ENCODE data around the gene DBF4B. TPM values are rescaled to one million over a fixed set of nuclear protein-coding genes. Genes with fewer than 3 reads are reported as not detected.

The DBF4B gene
- total RNA-seq, 3 donors from 2014 or later (not counting 1 experiment from before 2014, with no cell fraction given): 3.0 to 4.1 (median 4.1) TPM

DNA sequence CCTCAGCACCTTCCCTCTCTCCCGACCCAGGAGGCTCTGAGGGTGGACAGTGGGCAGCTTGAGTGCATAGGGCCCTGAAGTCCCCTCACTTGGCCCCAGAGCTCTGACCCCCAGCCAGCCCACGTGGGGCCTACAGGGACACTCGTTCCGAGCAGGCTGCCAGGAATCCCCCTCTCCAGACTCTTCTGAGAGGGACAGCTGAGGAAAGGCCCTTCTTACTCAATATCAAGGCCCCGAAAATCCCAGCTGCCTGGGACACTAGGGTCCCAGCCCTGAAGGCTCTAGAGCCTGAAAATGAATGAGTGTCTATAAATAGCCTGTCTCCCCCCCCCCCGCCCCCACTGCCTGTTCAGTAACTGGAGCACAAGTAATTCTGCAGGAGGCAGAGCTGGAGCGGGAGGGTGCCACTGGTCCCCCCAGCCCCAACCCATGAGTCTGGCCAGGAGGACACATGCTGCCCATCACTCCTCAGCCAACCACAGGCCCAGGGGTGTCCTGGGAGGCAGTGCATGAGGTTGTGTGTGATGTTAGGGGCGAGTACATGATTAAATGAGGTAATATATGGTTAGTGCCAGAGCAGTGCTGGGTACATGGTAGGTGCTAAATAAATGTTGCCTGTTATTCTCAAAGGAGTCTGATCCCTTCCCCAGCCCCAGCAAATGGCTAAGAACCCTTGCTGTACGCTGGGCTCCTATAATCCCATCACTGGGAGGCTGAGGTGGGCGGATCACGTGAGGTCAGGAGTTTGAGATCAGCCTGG, 61.9 kb downstream of the DBF4B start:
- H3K4me1 Mint-ChIP-seq: peaks cover 0 to 7% of the 10 kb centered on the region in 2 donors
- intact Hi-C loops (cut with micrococcal nuclease): no loop called here
- no peaks in the 10 kb centered on the region for H3K9me3 ChIP-seq (ENCODE audit: control insufficient read depth, insufficient read depth, low read length)
- no peaks in the 10 kb centered on the region for H3K9me3 Mint-ChIP-seq
- no peaks in the 10 kb centered on the region for H3K36me3 Mint-ChIP-seq
- H3K27ac Mint-ChIP-seq: no peak overlapping the region
- no peak overlapping the region for H3K4me3 ChIP-seq (ENCODE audit: low read length)
- no peaks in the 10 kb centered on the region for H3K27me3 ChIP-seq (ENCODE audit: control insufficient read depth, insufficient read depth, low read length)
- H3K27ac ChIP-seq (ENCODE audit: low read length): no peak overlapping the region
- H3K4me3 Mint-ChIP-seq: no peak overlapping the region
- DNase-seq: no peak
- H3K4me1 ChIP-seq (ENCODE audit: control insufficient read depth, insufficient read depth, low read length): peaks cover 18% of the 10 kb centered on the region
- ATAC-seq: no peak
- H3K36me3 ChIP-seq (ENCODE audit: control insufficient read depth, insufficient read depth, low read length): no peaks in the 10 kb centered on the region
- WGBS (ENCODE audit: insufficient coverage): 80% methylated on average over 9 of the region's 11 CpGs
- no peaks in the 10 kb centered on the region for H3K27me3 Mint-ChIP-seq (ENCODE audit: low read depth in 2 of 2)
- TF ChIP-seq, protein P1, sequence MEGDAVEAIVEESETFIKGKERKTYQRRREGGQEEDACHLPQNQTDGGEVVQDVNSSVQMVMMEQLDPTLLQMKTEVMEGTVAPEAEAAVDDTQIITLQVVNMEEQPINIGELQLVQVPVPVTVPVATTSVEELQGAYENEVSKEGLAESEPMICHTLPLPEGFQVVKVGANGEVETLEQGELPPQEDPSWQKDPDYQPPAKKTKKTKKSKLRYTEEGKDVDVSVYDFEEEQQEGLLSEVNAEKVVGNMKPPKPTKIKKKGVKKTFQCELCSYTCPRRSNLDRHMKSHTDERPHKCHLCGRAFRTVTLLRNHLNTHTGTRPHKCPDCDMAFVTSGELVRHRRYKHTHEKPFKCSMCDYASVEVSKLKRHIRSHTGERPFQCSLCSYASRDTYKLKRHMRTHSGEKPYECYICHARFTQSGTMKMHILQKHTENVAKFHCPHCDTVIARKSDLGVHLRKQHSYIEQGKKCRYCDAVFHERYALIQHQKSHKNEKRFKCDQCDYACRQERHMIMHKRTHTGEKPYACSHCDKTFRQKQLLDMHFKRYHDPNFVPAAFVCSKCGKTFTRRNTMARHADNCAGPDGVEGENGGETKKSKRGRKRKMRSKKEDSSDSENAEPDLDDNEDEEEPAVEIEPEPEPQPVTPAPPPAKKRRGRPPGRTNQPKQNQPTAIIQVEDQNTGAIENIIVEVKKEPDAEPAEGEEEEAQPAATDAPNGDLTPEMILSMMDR (IDR thresholded peaks at IDR 0.05): no peak

DNA sequence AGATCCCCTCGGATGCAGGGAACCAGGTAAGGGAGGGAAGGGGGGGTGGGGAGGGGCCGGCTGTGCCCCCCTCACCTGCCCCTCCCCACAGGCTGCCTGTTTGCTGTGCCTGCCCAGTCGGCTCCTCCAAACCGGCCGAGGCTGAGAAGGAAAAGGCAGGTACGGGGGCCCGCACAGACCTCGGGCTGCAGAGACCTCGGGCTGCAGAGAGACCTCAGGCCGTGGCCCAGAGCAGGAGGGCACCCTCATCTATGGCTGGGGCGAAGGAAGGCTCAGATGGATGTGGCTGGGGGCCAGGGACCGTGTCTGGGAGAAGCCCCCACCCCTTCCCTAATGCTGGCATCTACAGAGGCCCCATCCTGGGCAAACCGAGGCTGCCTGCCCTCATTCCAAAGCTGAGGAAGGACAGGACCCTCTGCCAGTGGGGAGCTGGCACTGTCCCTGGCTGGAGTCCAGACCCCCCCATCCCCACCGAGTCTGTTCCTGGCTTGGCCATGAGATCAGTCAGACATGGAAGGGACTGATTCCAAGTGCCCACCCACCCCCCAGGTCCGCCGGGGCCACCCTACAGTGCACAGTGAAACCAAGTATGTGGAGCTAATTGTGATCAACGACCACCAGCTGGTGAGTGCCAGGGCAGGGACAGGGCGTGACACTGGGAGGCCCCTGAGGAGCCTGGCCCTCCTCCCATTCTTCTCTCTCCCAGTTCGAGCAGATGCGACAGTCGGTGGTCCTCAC, 64.0 kb downstream of the DBF4B start:
- Mint-ChIP-seq H3K4me1 (peaks cover 0 to 18% of the 10 kb centered on the region in 2 donors), H3K27ac (no peak overlapping the region), H3K4me3 (no peak overlapping the region), H3K36me3 (no peaks in the 10 kb centered on the region), H3K27me3 (ENCODE audit: low read depth in 2 of 2) (peaks cover 0 to 4% of the 10 kb centered on the region in 2 donors), H3K9me3 (no peaks in the 10 kb centered on the region)
- Histone ChIP-seq H3K4me1 (ENCODE audit: control insufficient read depth, insufficient read depth, low read length) (peaks cover 28% of the 10 kb centered on the region), H3K9me3 (ENCODE audit: control insufficient read depth, insufficient read depth, low read length) (no peaks in the 10 kb centered on the region), H3K36me3 (ENCODE audit: control insufficient read depth, insufficient read depth, low read length) (no peaks in the 10 kb centered on the region), H3K4me3 (ENCODE audit: low read length) (no peak overlapping the region), H3K27ac (ENCODE audit: low read length) (no peak overlapping the region), H3K27me3 (ENCODE audit: control insufficient read depth, insufficient read depth, low read length) (no peaks in the 10 kb centered on the region)
- ATAC-seq (no peak), DNase-seq (no peak)
- 76% methylated on average over 19 of the region's 21 CpGs for WGBS (ENCODE audit: insufficient coverage)
- TF ChIP-seq, protein P1 (IDR thresholded peaks at IDR 0.05): no peak
- intact Hi-C loops (cut with micrococcal nuclease): no loop called here

DNA sequence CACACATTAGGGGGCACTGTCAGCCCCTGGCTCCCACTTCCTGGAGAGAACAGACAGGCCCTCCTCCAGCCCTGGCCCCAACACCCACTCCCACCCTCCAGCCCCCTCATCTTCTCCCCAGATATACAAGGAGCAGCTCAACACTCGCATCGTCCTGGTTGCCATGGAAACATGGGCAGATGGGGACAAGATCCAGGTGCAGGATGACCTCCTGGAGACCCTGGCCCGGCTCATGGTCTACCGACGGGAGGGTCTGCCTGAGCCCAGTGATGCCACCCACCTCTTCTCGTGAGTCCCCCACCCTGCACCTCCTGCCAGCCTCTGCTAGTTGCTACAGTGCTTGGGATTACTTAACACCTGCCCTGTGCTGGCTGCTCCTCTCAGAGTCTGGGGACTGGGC, 64.7 kb downstream of the DBF4B start:
- TF ChIP-seq, protein P1 (IDR thresholded peaks at IDR 0.05): no peak
- Mint-ChIP-seq H3K9me3 (no peaks in the 10 kb centered on the region), H3K4me1 (peaks cover 0 to 18% of the 10 kb centered on the region in 2 donors), H3K36me3 (no peaks in the 10 kb centered on the region), H3K27me3 (ENCODE audit: low read depth in 2 of 2) (peaks cover 0 to 7% of the 10 kb centered on the region in 2 donors), H3K27ac (no peak overlapping the region), H3K4me3 (no peak overlapping the region)
- Histone ChIP-seq H3K4me1 (ENCODE audit: control insufficient read depth, insufficient read depth, low read length) (peaks cover 26% of the 10 kb centered on the region), H3K27ac (ENCODE audit: low read length) (no peak overlapping the region), H3K27me3 (ENCODE audit: control insufficient read depth, insufficient read depth, low read length) (no peaks in the 10 kb centered on the region), H3K4me3 (ENCODE audit: low read length) (no peak overlapping the region), H3K36me3 (ENCODE audit: control insufficient read depth, insufficient read depth, low read length) (no peaks in the 10 kb centered on the region), H3K9me3 (ENCODE audit: control insufficient read depth, insufficient read depth, low read length) (no peaks in the 10 kb centered on the region)
- DNase-seq (no peak), ATAC-seq (no peak)
- 87% methylated on average over 6 of the region's 6 CpGs for WGBS (ENCODE audit: insufficient coverage)
- intact Hi-C loops (cut with micrococcal nuclease): no loop called here

All from natural killer cell (primary cell).